SK-N-SH (cell line): Measurements from ENCODE around the gene UPP2. TPM values are rescaled to one million over a fixed set of nuclear protein-coding genes. Genes with fewer than 3 reads are reported as not detected.

ENCODE experiments used
- CTCF ChIA-PET: fragments of 300-600, 350-600 bp; formaldehyde crosslinking; extraction: SDS; loops from one replicate; lab custom pipeline; 2021; lab: Yijun Ruan, JAX
- POLR2A ChIA-PET: fragments of 350-600 bp; sonication (Branson Sonifier 250); formaldehyde crosslinking; extraction: SDS; loops from one replicate; lab custom pipeline; 2020; ENCODE audit warnings: antibody characterized with exemption, inconsistent platforms; lab: Yijun Ruan, JAX
- DNase-seq: peaks from one replicate; pipeline ENCODE4 v3.0.0; 2012
- H2AFZ ChIP-seq: fragments of 200-600 bp; sonication (generic); 2 replicates; pipeline ENCODE4 v1.8.1; 2016; ENCODE audit warnings: antibody characterized with exemption, mild to moderate bottlenecking, low read depth
- H3F3A ChIP-seq: fragments of 200-600 bp; sonication (generic); replicated peaks from 2 replicates; pipeline ENCODE3; 2016; ENCODE audit warnings: antibody characterized with exemption, mild to moderate bottlenecking; ENCODE audit not compliant: insufficient read depth
- H3K27ac ChIP-seq, 2 experiments: fragments of 200-500 bp in 1 of 2; fragments of 200-600 bp in 1 of 2; sonication (Bioruptor generic) in 1 of 2; sonication (generic), shearing (Covaris generic) in 1 of 2; 2 replicates each; pipeline versions ENCODE4 v1.5.1 to v1.6.1; 2014 to 2016; ENCODE audit warnings: low read depth in 2 of 2, inconsistent platforms in 1 of 2, low read length in 1 of 2, mild to moderate bottlenecking in 1 of 2, mixed read lengths in 1 of 2
- H3K27me3 ChIP-seq: fragments of 200-600 bp; sonication (generic), shearing (Covaris generic); 2 replicates; pipeline ENCODE4 v1.6.1; 2016; ENCODE audit warnings: mixed run types; ENCODE audit not compliant: insufficient read depth
- H3K36me3 ChIP-seq, 2 experiments: fragments of 200-500 bp in 1 of 2; fragments of 200-600 bp in 1 of 2; sonication (Bioruptor generic) in 1 of 2; sonication (generic) in 1 of 2; replicated peaks in 1 of 2; 2 replicates each; pipeline versions ENCODE3 to v1.5.1; 2014 to 2016; ENCODE audit warnings: low read length in 1 of 2, mild to moderate bottlenecking in 1 of 2; ENCODE audit not compliant: insufficient read depth in 2 of 2, control insufficient read depth in 1 of 2
- H3K4me1 ChIP-seq, 2 experiments: fragments of 200-500 bp in 1 of 2; fragments of 200-600 bp in 1 of 2; sonication (Bioruptor generic) in 1 of 2; sonication (generic), shearing (Covaris generic) in 1 of 2; 2 replicates each; pipeline versions ENCODE4 v1.5.1 to v1.6.1; 2014 to 2016; ENCODE audit warnings: low read depth in 1 of 2, low read length in 1 of 2, mixed run types in 1 of 2; ENCODE audit not compliant: insufficient read depth in 2 of 2, control insufficient read depth in 1 of 2
- H3K4me2 ChIP-seq: fragments of 200-600 bp; sonication (generic), shearing (Covaris generic); 2 replicates; pipeline ENCODE4 v1.6.1; 2017; ENCODE audit warnings: mixed run types
- H3K4me3 ChIP-seq, 2 experiments: fragments of 200-500 bp in 1 of 2; fragments of 200-600 bp in 1 of 2; sonication (Bioruptor generic) in 1 of 2; sonication (generic), shearing (Covaris generic) in 1 of 2; 2 replicates each; pipeline versions ENCODE4 v1.5.1 to v1.8.1; 2014 to 2016; ENCODE audit warnings: low read depth in 2 of 2, inconsistent platforms in 1 of 2, low read length in 1 of 2, mild to moderate bottlenecking in 1 of 2, mixed read lengths in 1 of 2, moderate library complexity in 1 of 2
- H3K79me2 ChIP-seq: fragments of 200-600 bp; sonication (generic); 2 replicates; pipeline ENCODE4 v1.8.1; 2017; ENCODE audit warnings: mild to moderate bottlenecking; ENCODE audit not compliant: insufficient read depth
- H3K9ac ChIP-seq: fragments of 200-600 bp; sonication (generic); 2 replicates; pipeline ENCODE4 v1.6.1; 2017; ENCODE audit warnings: mixed run types
- H3K9me2 ChIP-seq: fragments of 200-600 bp; sonication (generic); 2 replicates; pipeline ENCODE4 v1.6.1; 2017; ENCODE audit warnings: mixed run types
- H3K9me3 ChIP-seq: fragments of 200-600 bp; sonication (generic); 2 replicates; pipeline ENCODE4 v1.6.1; 2017; ENCODE audit warnings: mixed run types, mild to moderate bottlenecking, moderate library complexity
- H4K20me1 ChIP-seq: fragments of 200-600 bp; sonication (generic); 2 replicates; pipeline ENCODE4 v1.6.1; 2017; ENCODE audit warnings: mild to moderate bottlenecking, mixed run types; ENCODE audit not compliant: insufficient read depth
- CTCF ChIP-seq: fragments of 200-600 bp; sonication (generic); IDR thresholded peaks from 2 replicates; pipeline ENCODE4 v1.6.1; 2017; ENCODE audit warnings: antibody characterized with exemption, mild to moderate bottlenecking, moderate library complexity
- FOSL2 ChIP-seq: IDR thresholded peaks from 2 replicates; pipeline ENCODE4 v1.4.0; 2012; ENCODE audit warnings: low read depth, mild to moderate bottlenecking, moderate library complexity, borderline replicate concordance
- FOXJ3 ChIP-seq: sonication (generic); formaldehyde crosslinking; IDR thresholded peaks from 2 replicates; pipeline ENCODE4 v1.5.1; 2020; ENCODE audit warnings: mild to moderate bottlenecking, missing genetic modification reagents
- GATA2 ChIP-seq: sonication (generic); formaldehyde crosslinking; IDR thresholded peaks from 2 replicates; pipeline ENCODE4 v1.5.0; 2020; ENCODE audit warnings: mild to moderate bottlenecking, missing genetic modification reagents
- IRF3 ChIP-seq: fragments of 150-350 bp; IDR thresholded peaks from 2 replicates; pipeline ENCODE4 v1.6.1; 2016; ENCODE audit warnings: mild to moderate bottlenecking, low read depth, low read length
- JUND ChIP-seq: IDR thresholded peaks from 2 replicates; pipeline ENCODE4 v1.4.0; 2012
- MEF2A ChIP-seq: IDR thresholded peaks from 2 replicates; pipeline ENCODE4 v1.4.0; 2012; ENCODE audit warnings: low read depth, borderline replicate concordance
- MXI1 ChIP-seq: IDR thresholded peaks from 2 replicates; pipeline ENCODE4 v1.6.1; 2012; ENCODE audit warnings: mild to moderate bottlenecking, low read depth, low read length, improper control_type of control experiment
- POLR2AphosphoS5 ChIP-seq: IDR thresholded peaks from 2 replicates; pipeline ENCODE4 v1.6.1; 2012; ENCODE audit warnings: low read depth, low read length
- RFX5 ChIP-seq: IDR thresholded peaks from 2 replicates; pipeline ENCODE4 v1.6.1; 2012; ENCODE audit warnings: mild to moderate bottlenecking, improper control_type of control experiment, low read length
- SIN3A ChIP-seq: IDR thresholded peaks from 2 replicates; pipeline ENCODE4 v1.6.1; 2012; ENCODE audit warnings: low read depth, mild to moderate bottlenecking, low read length, moderate library complexity, borderline replicate concordance
- SMC3 ChIP-seq: IDR thresholded peaks from 2 replicates; pipeline ENCODE4 v1.6.1; 2012; ENCODE audit warnings: low read depth, low read length, improper control_type of control experiment
- TCF12 ChIP-seq: IDR thresholded peaks from 2 replicates; pipeline ENCODE4 v1.4.0; 2012
- ZBTB33 ChIP-seq: IDR thresholded peaks from 2 replicates; pipeline ENCODE4 v1.4.0; 2012; ENCODE audit warnings: low read depth, borderline replicate concordance
- WGBS: methylation state at CpG from one replicate; pipeline ENCODE4 v1.1.6; 2017; ENCODE audit warnings: low lambda C conversion rate; 5-methylcytosine and 5-hydroxymethylcytosine counted together
- polyA plus RNA-seq, 3 experiments: library from polyadenylated mRNA; depleted of rRNA; stranded (reverse); fragments of >200 nt; gene quantifications; 2 replicates each; pipeline ENCODE4 v1.2.3, GENCODE V29; 2012
- TF ChIP-seq, protein P1 (sequence below): IDR thresholded peaks from 2 replicates; pipeline ENCODE4; 2012

The UPP2 gene
- polyA plus RNA-seq (2012; rRNA removed): not detected in 2 replicates
- polyA plus RNA-seq (2012; cell fraction: cytosol; rRNA removed): not detected in 2 replicates
- not detected in 2 replicates for polyA plus RNA-seq (2012; cell fraction: nucleus; rRNA removed)

- ChIA-PET CTCF (no interaction called here), POLR2A (no interaction called here)
Observed at GRCh38 chr2:158101384-158101926, at the start of gene UPP2. TSS of gene UPP2 (plus strand) at chr2:158101876. CDS start at chr2:158102064, 188 bp downstream.

More at GRCh38 chr2:158101384-158101926, at the start of gene UPP2:
- no peak within 1 kb of the TSS for H3K27ac ChIP-seq
- no peak for DNase-seq
- H4K20me1 ChIP-seq: no peaks in the 10 kb centered on the region
- no peaks in the 10 kb centered on the region for H3K27me3 ChIP-seq
- H2AFZ ChIP-seq: no peak within 1 kb of the TSS
- H3F3A ChIP-seq: no peaks in the 10 kb centered on the region
- H3K4me3 ChIP-seq: no peak within 1 kb of the TSS
- no peak within 1 kb of the TSS for H3K4me2 ChIP-seq
- H3K79me2 ChIP-seq: no peaks in the 10 kb centered on the region
- H3K9ac ChIP-seq: no peak within 1 kb of the TSS
- no peaks in the 10 kb centered on the region for H3K36me3 ChIP-seq
- TF ChIP-seq RFX5 (no peak), POLR2AphosphoS5 (no peak), SMC3 (no peak), ZBTB33 (no peak), CTCF (no peak), MXI1 (no peak), FOXJ3 (CRISPR knock-in tag) (no peak), FOSL2 (no peak), IRF3 (no peak), TCF12 (no peak), SIN3A (no peak), GATA2 (CRISPR knock-in tag) (no peak), JUND (no peak), MEF2A (no peak)
- TF ChIP-seq, protein P1, sequence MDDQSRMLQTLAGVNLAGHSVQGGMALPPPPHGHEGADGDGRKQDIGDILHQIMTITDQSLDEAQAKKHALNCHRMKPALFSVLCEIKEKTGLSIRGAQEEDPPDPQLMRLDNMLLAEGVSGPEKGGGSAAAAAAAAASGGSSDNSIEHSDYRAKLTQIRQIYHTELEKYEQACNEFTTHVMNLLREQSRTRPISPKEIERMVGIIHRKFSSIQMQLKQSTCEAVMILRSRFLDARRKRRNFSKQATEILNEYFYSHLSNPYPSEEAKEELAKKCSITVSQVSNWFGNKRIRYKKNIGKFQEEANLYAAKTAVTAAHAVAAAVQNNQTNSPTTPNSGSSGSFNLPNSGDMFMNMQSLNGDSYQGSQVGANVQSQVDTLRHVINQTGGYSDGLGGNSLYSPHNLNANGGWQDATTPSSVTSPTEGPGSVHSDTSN: no peak
- 55% methylated on average over 3 of the region's 3 CpGs for WGBS
- no peaks in the 10 kb centered on the region for H3K9me3 ChIP-seq
- no peaks in the 10 kb centered on the region for H3K4me1 ChIP-seq
- H3K9me2 ChIP-seq: no peaks in the 10 kb centered on the region
